Myocyte (in vitro differentiated cells): ENCODE results near the gene CHAC2. TPM values are rescaled to one million over a fixed set of nuclear protein-coding genes. Genes with fewer than 3 reads are reported as not detected.
A peak's percentile ranks its signal among the peaks of the same experiment; 100 is the strongest.
"Not testable (repeated sequence)": the region's sequence is repeated elsewhere in the genome, so short reads cannot be mapped to it uniquely, and the experiment has no call there.

Experiments
- DNase-seq: peaks from one replicate; pipeline ENCODE4 v3.0.0-alpha.2; 2012; ENCODE audit warnings: low read depth
- polyA plus RNA-seq: library from polyadenylated mRNA; unstranded; fragments of >200 nt; gene quantifications from one replicate; pipeline ENCODE4 v1.2.1, GENCODE V29; 2012; ENCODE audit warnings: missing spikeins
- total RNA-seq: library from RNA; depleted of rRNA; stranded (reverse); fragments of >200 nt; gene quantifications from 2 replicates; pipeline ENCODE4 v1.2.3, GENCODE V29; 2014

Gene CHAC2
- 9.4 and 11.2 TPM in 2 replicates for total RNA-seq
- polyA plus RNA-seq: 1.4 TPM

DNA sequence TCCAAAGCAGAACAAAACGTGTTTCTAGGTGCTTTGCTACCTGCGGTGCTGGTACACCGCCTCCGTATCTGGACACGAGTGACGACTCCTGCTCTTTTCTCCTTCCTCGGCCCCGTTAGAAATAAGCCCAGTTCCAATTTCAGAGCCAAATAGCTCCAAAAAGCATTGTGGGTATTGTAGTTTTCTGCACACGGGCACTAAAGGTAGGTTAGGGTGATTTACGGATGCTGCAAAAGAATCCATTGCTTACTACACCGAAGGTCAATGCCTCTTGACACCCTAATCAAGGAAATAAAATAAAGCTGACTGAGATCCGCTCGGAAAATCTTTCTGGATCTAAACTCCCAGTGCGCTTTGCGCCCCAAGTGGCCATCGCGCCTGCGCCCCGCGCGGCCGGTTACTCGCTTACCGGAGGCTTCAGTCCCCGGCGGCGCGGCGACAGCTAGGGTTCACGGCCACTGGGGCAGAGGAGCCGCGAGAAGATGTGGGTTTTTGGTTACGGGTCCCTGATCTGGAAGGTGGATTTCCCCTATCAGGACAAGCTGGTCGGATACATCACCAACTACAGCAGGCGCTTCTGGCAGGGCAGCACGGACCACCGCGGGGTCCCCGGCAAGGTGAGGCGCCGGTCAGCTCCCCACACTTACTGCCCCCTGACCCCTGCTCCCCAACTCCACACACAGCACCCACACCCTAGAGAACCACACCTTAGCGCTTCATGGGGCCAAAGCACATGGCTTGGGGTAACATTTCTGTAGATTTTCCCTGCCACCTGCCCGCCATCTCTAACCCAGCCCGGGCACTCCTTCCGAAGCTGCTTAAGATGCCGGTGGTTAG lies at the start of gene CHAC2:
CHAC2 (plus strand) TSS at position 400 of the 837 bp plus-strand sequence; CDS start at position 483, 83 bp downstream.
- peak; percentile 89 for DNase-seq

- not testable (repeated sequence) for DNase-seq
Observed at GRCh38 chr2:53720944-53721343, 46.7 kb upstream of the CHAC2 start.

DNA sequence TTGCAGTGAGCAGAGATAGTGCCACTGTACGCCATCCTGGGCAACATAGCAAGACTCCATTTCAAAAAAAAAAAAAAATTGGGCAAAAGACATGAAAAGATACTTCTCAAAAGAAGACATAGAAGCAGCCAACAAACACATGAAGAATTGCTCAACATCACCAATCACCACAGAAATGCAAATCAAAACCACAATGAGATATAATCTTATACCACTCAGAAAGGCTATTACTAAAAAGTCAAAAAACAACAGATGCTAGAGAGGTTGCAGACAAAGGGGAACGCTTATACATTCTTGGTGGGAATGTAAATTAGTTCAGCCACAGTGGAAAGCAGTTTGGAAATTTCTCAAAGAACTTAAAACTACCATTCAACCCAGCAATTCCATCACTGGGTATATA lies 43.1 kb upstream of the CHAC2 start:
- DNase-seq: peak; percentile 13

DNA sequence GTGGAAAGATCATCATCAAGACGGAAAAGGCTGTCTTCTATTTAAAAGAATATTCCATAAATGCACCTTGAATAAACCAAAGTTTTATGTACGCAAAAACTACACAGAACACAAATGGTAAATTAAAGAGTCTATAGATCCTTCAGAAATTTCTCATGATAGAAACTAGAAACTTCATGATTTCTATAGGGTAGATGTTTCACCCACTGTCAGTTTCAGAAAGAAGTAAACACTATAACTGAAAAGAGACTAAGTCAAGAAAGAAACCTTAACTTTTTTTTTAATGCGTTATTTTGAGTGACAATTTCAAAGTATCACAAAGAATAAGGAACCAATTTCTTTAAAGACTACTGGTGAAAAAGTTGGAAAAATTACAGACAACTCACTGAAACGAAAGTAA lies 41.9 kb upstream of the CHAC2 start:
- no peak for DNase-seq

DNA sequence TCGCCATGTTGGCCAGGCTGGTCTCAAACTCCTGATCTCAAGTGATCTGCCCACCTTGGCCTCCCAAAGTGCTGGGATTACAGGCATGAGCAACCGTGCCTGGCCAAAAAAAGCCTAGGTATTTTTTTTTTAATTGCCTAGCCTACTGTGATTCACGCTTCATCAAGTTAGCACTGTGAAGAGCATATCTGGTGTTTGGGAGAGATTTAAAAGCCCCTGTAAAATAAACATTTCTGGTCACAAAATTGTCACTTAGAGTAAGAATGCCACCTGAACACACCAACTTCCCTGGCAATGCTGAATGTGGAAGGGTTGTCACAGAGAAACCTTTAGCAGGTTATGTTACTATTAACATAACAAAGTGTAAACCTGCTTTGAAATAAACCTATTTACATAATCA lies 39.7 kb upstream of the CHAC2 start:
- no peak for DNase-seq

DNA sequence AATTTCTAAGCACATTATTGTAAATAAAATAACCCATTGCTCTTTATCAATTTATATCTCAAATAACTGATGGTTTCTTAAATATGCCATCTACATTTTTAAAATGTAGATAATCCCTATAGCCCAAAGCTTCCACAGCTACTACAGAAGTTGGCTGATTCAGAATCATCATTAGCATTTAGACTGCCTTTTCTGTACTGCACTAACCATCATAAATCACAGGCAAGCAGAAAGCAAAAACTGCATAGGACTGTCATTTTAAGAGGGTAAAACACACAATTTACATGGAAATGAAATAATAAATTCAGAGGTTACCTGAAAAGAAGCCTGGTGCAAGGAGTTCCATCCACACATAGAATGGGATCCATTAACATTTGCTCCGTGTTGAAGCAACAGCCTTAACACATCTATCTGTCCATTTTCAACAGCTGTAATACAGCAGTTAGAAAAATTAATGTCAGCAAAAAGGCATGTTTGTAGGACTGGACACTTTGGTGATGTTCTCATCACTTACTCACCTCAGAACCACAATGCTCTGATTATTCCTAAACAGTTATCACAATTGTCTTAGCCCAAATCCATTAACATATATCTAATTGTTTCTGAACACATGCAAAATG lies 38.4 kb upstream of the CHAC2 start:
- no peak for DNase-seq

DNA sequence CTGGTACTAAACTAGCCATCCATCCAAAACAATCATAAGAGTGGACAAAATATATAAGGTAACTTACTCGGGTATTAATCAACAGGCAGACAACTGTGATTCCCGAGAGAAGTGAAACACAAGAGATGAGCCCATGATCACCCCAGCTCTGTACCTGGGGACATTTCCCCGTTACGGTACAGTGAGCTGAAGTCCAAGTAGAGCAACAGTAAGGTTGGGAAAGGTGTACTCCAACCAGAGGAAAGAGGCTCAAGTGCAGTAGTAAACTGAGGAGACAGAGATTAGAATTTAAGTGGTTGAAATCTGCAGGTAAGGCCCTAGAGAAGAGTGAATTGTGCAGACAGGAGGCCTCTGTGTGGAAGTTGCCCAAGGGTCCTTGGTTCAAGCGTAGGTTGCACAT lies 30.5 kb upstream of the CHAC2 start:
- DNase-seq: no peak

GRCh38 chr2:53739032-53739431 lies 28.6 kb upstream of the CHAC2 start:
- DNase-seq: no peak

DNA sequence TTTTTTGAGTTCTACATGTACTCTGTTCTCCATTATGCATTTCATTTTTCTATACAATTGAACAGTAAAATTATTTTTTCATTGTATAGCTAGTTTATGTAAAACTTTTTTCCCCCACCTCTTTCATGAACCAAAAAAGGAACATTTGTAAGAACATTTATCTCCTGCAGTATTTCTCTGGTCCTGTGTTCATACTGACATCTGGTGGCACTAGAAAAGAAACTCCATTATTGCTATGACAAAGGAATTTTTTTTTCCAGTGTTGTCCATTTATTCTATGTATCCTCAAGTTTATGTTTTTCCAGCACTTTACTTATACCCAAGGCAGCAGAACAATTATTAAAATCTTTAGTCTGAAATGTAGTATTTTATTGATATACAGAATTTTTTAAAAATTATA lies 27.4 kb upstream of the CHAC2 start:
- DNase-seq: peak; percentile 47

GRCh38 chr2:53744395-53745065 lies 23.1 kb upstream of the CHAC2 start:
- DNase-seq: peak; percentile 6

DNA sequence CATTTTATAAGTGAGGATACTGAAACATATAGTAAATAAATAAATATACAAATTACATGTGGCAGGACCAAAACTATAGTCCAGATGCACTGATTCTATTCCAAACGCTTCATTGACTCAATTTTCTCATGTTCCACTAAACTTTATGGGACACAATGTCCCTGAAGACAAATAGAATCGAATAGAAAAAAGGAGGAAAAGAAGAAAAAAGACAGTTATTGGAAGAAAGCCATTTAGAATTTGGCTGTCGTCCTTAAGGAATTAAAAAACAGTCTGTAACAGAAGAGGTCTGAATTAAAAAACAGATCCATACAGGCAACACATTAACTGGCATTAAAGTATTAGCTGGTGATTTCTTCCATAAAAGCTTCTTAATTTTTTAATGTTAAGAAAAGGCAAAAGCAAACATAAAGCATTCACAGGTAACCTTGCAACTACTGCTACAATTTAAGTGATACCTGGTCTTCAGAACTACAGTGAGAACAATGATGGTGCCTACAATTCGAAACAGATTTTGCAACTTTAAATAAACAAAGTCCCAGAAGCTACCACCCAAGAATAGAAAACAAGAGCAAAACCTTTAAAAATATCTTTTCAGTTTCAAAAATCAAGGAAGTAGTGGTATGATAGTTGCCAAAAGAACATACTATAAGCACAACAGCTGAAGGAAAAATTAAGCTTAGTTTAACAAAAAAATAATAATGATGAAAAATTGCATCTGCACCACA lies 17.4 kb upstream of the CHAC2 start:
- DNase-seq: no peak

- DNase-seq: no peak
Observed at GRCh38 chr2:53751728-53752127, 15.9 kb upstream of the CHAC2 start.

DNA sequence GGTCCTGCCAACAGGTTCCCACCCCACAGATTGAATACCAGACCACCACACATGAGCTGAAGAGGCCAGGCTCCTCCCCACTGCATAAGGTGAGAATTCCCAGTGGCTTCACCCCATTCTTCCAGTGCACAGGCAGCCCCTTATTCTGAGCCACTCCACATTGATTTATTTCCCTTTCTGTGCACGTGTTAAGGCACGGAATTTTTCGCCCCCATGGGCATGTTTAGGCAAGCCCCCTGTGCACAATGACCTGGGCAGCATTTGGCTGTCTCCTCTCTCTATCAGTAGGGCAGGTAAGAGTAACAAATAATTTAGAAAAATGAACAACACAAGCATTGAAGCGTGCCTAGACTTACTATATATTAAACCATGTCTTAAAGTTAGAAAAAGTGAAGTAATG lies 15.2 kb upstream of the CHAC2 start:
- no peak for DNase-seq

DNA sequence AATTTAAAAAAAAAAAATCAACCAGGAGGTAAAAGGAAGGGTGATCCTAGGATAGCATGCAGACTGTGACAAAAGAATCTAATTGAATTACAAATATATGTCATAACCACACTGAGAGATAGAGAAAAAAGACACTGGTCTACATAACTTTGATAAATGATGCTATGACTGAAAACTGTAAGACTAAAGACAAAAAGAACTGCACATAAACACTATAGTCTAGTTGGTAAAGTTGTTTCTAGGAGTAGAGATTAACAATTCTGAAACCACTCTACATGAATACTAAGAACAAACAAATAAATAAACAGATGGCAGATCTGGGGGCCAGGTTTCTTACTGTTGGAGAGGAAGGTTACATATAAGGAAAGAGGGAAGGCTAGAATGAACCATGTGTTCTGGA lies 14.6 kb upstream of the CHAC2 start:
- no peak for DNase-seq

DNA sequence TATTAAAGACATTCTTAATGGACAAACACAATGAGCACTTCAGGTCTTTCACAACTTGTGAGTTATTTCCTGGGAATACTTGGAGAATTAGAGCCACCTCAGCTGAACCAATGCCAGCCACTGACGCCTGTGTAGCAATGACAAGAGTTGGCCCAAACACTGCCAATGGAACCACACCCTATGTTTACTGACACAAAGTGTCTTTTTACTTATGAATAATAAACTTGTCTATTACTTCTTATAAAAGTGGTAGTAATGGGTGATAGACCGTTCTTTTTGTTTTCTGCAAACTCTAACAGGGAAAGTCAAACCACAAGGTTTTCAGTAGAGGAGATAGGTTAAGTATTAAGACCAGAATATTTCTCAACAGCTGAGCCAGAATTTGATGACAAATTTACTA lies 12.5 kb upstream of the CHAC2 start:
- no peak for DNase-seq

DNA sequence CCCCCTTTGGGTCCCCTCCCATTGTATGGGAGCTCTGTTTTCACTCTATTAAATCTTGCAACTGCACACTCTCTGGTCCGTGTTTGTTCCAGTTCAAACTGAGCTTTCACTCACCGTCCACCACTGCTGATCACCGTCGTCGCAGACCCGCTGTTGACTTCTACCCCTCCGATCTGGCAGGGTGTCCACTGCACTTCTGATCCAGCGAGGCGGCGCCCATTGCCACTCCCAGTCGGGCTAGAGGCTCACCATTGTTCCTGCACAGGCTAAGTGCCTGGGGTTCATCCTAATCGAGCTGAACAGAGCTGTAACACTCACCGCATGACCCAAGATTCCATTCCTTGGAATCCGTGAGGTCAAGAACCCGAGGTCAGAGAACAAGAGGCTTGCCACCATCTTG lies 11.0 kb upstream of the CHAC2 start:
- DNase-seq: no peak

- DNase-seq: not testable (repeated sequence)
Observed at GRCh38 chr2:53757206-53757605, 10.4 kb upstream of the CHAC2 start.

- DNase-seq: no peak
Observed at GRCh38 chr2:53765767-53766166, 1.8 kb upstream of the CHAC2 start.

- no peak for DNase-seq
Observed at GRCh38 chr2:53768242-53768542, 588 bp downstream of the CHAC2 start.

- no peak for DNase-seq
Observed at GRCh38 chr2:53769318-53769945, 1.8 kb downstream of the CHAC2 start.

- no peak for DNase-seq
Observed at GRCh38 chr2:53770264-53770663, 2.7 kb downstream of the CHAC2 start.
